Neural progenitor cell (in vitro differentiated cells): ENCODE results near the gene RIMS1.

Source experiments
- CTCF ChIP-seq: fragments of 200-600 bp; sonication (generic); IDR thresholded peaks from 2 replicates; pipeline ENCODE4 v1.5.1; 2017; ENCODE audit warnings: antibody characterized with exemption, mild to moderate bottlenecking
- EZH2 ChIP-seq: fragments of 200-600 bp; sonication (generic); IDR thresholded peaks from 2 replicates; pipeline ENCODE4 v1.6.1; 2017; ENCODE audit warnings: antibody characterized with exemption, mild to moderate bottlenecking, moderate library complexity

- TF ChIP-seq EZH2 (no peak), CTCF (no peak)
These were observed 520.2 kb downstream of the RIMS1 start for GRCh38 chr6:72406517-72406916.
